ENCODE data around the gene TANGO2. TPM values are rescaled to one million over a fixed set of nuclear protein-coding genes. Genes with fewer than 3 reads are reported as not detected.
A peak's percentile ranks its signal among the peaks of the same experiment; 100 is the strongest.

Gene TANGO2
- total and polyA plus RNA-seq, 2 of the 8 experiments (the other 6 are each of a cell fraction or from before 2014, with no cell fraction given) = 10.1 to 18.4 TPM

GRCh38 chr22:20026996-20027601 lies 6.2 kb downstream of the TANGO2 start:
- no peaks in the 10 kb centered on the region for H3K9me3 ChIP-seq (ENCODE audit: insufficient read depth in 2 of 2, low read depth in 1 of 2, low read length in 1 of 2)
- 0 out of 2 replicates have a peak overlapping the region, but pooled peaks have one; percentile 3 for H2BK20ac ChIP-seq (ENCODE audit: low read length)
- TF ChIP-seq, protein P1, sequence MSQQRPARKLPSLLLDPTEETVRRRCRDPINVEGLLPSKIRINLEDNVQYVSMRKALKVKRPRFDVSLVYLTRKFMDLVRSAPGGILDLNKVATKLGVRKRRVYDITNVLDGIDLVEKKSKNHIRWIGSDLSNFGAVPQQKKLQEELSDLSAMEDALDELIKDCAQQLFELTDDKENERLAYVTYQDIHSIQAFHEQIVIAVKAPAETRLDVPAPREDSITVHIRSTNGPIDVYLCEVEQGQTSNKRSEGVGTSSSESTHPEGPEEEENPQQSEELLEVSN (IDR thresholded peaks at IDR 0.05) = peak; percentile 84
- TF ChIP-seq, protein P2, sequence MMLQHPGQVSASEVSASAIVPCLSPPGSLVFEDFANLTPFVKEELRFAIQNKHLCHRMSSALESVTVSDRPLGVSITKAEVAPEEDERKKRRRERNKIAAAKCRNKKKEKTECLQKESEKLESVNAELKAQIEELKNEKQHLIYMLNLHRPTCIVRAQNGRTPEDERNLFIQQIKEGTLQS (IDR thresholded peaks at IDR 0.05; ENCODE audit: insufficient read depth, low read depth, low read length) = no peak
- peak; percentile 83 for TF ChIP-seq MAX (IDR thresholded peaks at IDR 0.05)
- H3K27me3 ChIP-seq (replicated peaks in 1 of 4; ENCODE audit: control insufficient read depth in 3 of 4, extremely low read depth in 1 of 4, insufficient read depth in 3 of 4, low read length in 3 of 4) = no peaks in the 10 kb centered on the region
- H4K8ac ChIP-seq (ENCODE audit: extremely low read depth, insufficient read depth, low read length) = peak overlapping the region; percentile 36; the same call in 1 of the 2 replicates
- no peak overlapping the region for H3K23ac ChIP-seq (ENCODE audit: insufficient read length)
- no peak overlapping the region for H3K14ac ChIP-seq (ENCODE audit: insufficient read length)
- CTCF ChIA-PET (ENCODE audit: partially characterized antibody) = interaction anchor here (0.6 to 8.6 kb wide), 13 partner anchors 11 to 79 kb away, joined by 3 to 54 read pairs (median 4); no protein-coding TSS in a partner anchor
- H3K4ac ChIP-seq (replicated peaks; ENCODE audit: insufficient read length, low read depth, low read length) = no peak overlapping the region
- peaks cover 0 to under 1% (median 0%) of the 10 kb centered on the region in 4 experiments; a peak in 1 of 7 replicates for H3K4me1 ChIP-seq (replicated peaks in 1 of 4; ENCODE audit: control insufficient read depth in 3 of 4, insufficient read depth in 4 of 4, low read length in 3 of 4)
- no peak for FAIRE-seq
- no peak overlapping the region for H4K5ac ChIP-seq (ENCODE audit: insufficient read length, low read depth, low read length)
- WGBS, 2 experiments (ENCODE audit: extremely low coverage in 1 of 2, insufficient coverage in 1 of 2, insufficient read length in 1 of 2, insufficient replicate concordance in 2 of 2, low coverage in 1 of 2, low lambda C conversion rate in 2 of 2, missing lambda C conversion rate in 1 of 2) = 75% methylated on average over 12 of the region's 12 CpGs; no CpG with 5 or more reads in 1 of the 2 experiments
- H4K91ac ChIP-seq (replicated peaks; ENCODE audit: insufficient read length, low read length) = no peak overlapping the region
- no peak overlapping the region for H3K9ac ChIP-seq (replicated peaks in 1 of 4; ENCODE audit: extremely low read depth in 1 of 4, low read depth in 3 of 4, low read length in 3 of 4)
- no peak overlapping the region for H3K4me3 ChIP-seq (ENCODE audit: extremely low read depth in 1 of 4, insufficient read depth in 2 of 4, low read depth in 3 of 4, low read length in 4 of 4)
- H3K56ac ChIP-seq (replicated peaks; ENCODE audit: insufficient read length, low read depth, low read length) = no peak overlapping the region
- DNase-seq (ENCODE audit: low read depth in 1 of 2, low spot score in 2 of 2) = no peak
- peaks cover 4% of the 10 kb centered on the region for H3K79me1 ChIP-seq (ENCODE audit: low read depth, low read length)
- no peak overlapping the region for H3K18ac ChIP-seq (ENCODE audit: extremely low read depth, low read length)
- H3K27ac ChIP-seq (ENCODE audit: low read depth, low read length) = no peak overlapping the region
- peaks cover 9 to 21% of the 10 kb centered on the region in 2 experiments for H4K20me1 ChIP-seq (replicated peaks in 1 of 2; ENCODE audit: control insufficient read depth in 1 of 2, insufficient read depth in 2 of 2, low read length in 2 of 2)
- H3K79me2 ChIP-seq (ENCODE audit: control insufficient read depth in 1 of 2, insufficient read depth in 2 of 2, low read length in 2 of 2) = no peaks in the 10 kb centered on the region
- no peaks in the 10 kb centered on the region for H3K23me2 ChIP-seq (ENCODE audit: low read depth, low read length)
- no peak overlapping the region for H2BK15ac ChIP-seq (ENCODE audit: low read length)
- no peak overlapping the region for H2BK5ac ChIP-seq (ENCODE audit: low read depth, low read length)
- no peak overlapping the region for H2BK120ac ChIP-seq (replicated peaks; ENCODE audit: low read depth, low read length)
- no peak overlapping the region for H3K4me2 ChIP-seq (ENCODE audit: insufficient read depth in 1 of 2, low read depth in 2 of 2, low read length in 2 of 2)
- POLR2A ChIA-PET (ENCODE audit: partially characterized antibody) = no interaction called here
- peak overlapping the region; percentile 82; the same call in 1 of the 2 replicates for H2AK5ac ChIP-seq (ENCODE audit: low read depth, low read length)
- H2AFZ ChIP-seq (ENCODE audit: low read length) = no peak overlapping the region
- H3K36me3 ChIP-seq (ENCODE audit: control insufficient read depth in 2 of 4, insufficient read depth in 4 of 4, low read length in 3 of 4) = no peaks in the 10 kb centered on the region
- H2BK12ac ChIP-seq (ENCODE audit: low read depth, low read length) = no peak overlapping the region

Measured in H1 (cell line).